ENCODE measurements around the gene CDC37.
A peak's percentile ranks its signal among the peaks of the same experiment; 100 is the strongest.

Gene CDC37

DNA sequence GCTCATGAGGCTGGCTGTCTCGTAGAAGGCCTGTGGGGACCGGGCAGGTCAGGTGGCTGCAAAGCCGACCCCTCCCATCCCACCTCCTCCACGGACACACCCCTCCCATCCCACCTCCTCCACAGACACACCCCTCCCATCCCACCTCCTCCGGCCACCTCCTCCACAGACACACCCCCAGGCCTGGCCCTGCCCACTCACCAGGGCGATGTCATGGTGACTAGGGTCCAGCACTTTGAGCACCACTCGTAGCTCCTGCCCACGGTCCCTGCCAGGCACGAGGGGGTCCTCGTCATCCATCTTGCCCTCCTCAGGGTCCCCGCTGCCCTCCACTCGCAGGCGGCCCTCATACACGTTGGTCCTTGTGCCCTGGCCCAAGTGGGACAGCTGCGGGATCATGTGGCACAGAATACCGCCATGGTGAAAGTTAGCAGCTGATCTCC, 41.8 kb downstream of the CDC37 start:
- DNase-seq (ENCODE audit: low read depth): peak; percentile 53
- TF ChIP-seq POLR2A (IDR thresholded peaks at IDR 0.05; ENCODE audit: extremely low read depth, insufficient read length) (no peak), MYC (IDR thresholded peaks at IDR 0.05; ENCODE audit: low read depth, low read length) (no peak)
- TF ChIP-seq, protein P1, sequence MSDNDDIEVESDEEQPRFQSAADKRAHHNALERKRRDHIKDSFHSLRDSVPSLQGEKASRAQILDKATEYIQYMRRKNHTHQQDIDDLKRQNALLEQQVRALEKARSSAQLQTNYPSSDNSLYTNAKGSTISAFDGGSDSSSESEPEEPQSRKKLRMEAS (IDR thresholded peaks at IDR 0.05; ENCODE audit: low read depth, low read length): no peak
- TF ChIP-seq, protein P2, sequence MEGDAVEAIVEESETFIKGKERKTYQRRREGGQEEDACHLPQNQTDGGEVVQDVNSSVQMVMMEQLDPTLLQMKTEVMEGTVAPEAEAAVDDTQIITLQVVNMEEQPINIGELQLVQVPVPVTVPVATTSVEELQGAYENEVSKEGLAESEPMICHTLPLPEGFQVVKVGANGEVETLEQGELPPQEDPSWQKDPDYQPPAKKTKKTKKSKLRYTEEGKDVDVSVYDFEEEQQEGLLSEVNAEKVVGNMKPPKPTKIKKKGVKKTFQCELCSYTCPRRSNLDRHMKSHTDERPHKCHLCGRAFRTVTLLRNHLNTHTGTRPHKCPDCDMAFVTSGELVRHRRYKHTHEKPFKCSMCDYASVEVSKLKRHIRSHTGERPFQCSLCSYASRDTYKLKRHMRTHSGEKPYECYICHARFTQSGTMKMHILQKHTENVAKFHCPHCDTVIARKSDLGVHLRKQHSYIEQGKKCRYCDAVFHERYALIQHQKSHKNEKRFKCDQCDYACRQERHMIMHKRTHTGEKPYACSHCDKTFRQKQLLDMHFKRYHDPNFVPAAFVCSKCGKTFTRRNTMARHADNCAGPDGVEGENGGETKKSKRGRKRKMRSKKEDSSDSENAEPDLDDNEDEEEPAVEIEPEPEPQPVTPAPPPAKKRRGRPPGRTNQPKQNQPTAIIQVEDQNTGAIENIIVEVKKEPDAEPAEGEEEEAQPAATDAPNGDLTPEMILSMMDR (IDR thresholded peaks at IDR 0.05; ENCODE audit: low read depth, low read length): no peak
- no peak overlapping the region for H3K4me3 ChIP-seq (ENCODE audit: low read depth, low read length)

DNA sequence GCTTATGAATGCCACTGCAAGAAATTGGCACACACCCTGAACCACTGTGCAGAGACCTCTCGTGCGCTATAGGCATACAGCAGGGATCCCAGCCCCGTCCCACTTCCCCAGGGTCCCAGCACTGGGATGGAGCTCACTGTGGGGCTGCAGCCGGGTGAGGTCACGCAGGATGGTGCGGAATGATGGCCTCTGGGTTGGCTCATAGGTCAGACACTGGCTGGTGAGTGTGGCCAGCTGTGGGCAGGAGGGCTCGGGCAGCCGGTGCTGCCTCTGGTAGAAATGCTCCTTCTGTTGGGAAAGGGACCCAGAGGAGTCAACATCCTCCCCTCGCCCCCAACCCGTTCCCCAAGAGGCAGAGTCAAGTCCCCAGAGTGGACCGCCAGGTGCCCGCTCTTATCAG, 46.9 kb downstream of the CDC37 start:
- H3K4me3 ChIP-seq (ENCODE audit: low read depth, low read length): no peak overlapping the region
- TF ChIP-seq, protein P2 (IDR thresholded peaks at IDR 0.05; ENCODE audit: low read depth, low read length): no peak

DNA sequence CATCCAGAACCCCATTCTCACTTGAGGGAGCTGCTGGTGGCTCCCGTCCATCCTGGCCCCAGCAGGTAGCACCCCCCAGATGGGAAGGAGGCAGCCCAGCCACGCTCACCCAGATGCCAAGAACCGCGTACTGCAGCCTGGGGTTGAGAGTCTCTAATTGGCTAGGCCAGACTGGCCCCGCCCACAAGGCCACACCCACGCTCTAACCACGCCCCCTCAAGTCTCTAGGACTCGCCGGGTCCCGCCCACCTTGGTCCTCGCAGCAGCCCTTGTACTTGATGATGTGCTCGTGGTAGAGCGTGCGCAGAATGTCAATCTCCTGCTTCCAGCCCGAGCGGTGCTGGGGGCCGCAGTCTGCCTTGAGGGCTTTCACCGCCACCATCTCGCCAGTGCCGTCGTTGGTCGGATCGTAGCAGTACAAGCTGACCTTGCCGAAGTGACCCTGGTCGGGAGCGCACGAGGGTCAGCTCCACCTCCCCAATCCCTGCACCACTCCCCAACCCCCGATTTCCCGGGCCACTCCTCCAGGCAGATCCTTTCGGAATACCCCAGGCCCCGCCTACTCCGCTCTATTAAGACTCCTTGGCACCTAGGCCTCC, 49.5 kb downstream of the CDC37 start:
- TF ChIP-seq POLR2A (IDR thresholded peaks at IDR 0.05; ENCODE audit: extremely low read depth, insufficient read length) (no peak), MYC (IDR thresholded peaks at IDR 0.05; ENCODE audit: low read depth, low read length) (no peak)
- TF ChIP-seq, protein P1 (IDR thresholded peaks at IDR 0.05; ENCODE audit: low read depth, low read length): no peak
- TF ChIP-seq, protein P2 (IDR thresholded peaks at IDR 0.05; ENCODE audit: low read depth, low read length): no peak
- H3K4me3 ChIP-seq (ENCODE audit: low read depth, low read length): no peak overlapping the region
- DNase-seq (ENCODE audit: low read depth): peak; percentile 82

More for the DNA sequence above, 46.9 kb downstream of the CDC37 start:
- DNase-seq (ENCODE audit: low read depth): peak; percentile 35

- H3K4me3 ChIP-seq (ENCODE audit: low read depth, low read length): no peak overlapping the region
- TF ChIP-seq, protein P1 (IDR thresholded peaks at IDR 0.05; ENCODE audit: low read depth, low read length): 0 out of 2 replicates have a peak, but pooled peaks have one; percentile 8
- TF ChIP-seq, protein P2 (IDR thresholded peaks at IDR 0.05; ENCODE audit: low read depth, low read length): no peak
- DNase-seq (ENCODE audit: low read depth): peak; percentile 70
These were observed 50.3 kb downstream of the CDC37 start for GRCh38 chr19:10352764-10353671.

DNA sequence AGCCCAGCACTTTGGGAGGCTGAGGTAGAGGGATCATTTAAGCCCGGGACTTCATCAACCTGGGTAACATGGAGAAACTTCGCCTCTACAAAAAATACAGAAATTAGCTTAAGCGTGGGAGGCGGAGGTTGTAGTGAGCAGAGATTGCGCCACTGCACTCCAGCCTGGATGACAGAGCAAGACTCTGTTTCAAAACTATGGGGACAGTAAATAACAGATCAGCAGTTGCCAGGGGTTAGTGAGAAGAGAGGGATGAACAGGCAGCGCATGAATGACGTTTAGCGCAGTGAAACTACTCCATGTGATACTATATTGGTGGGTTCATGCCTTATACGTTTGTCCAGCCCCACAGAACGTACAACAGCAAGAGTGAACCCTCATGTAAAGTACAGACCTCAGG, 56.8 kb downstream of the CDC37 start:
- peak overlapping the region; percentile 1 for H3K4me3 ChIP-seq (ENCODE audit: low read depth, low read length)
- peak; percentile 100 for DNase-seq (ENCODE audit: low read depth)
- TF ChIP-seq, protein P1 (IDR thresholded peaks at IDR 0.05; ENCODE audit: low read depth, low read length): no peak
- no peak for TF ChIP-seq POLR2A (IDR thresholded peaks at IDR 0.05; ENCODE audit: extremely low read depth, insufficient read length)
- TF ChIP-seq MYC (IDR thresholded peaks at IDR 0.05; ENCODE audit: low read depth, low read length): no peak
- TF ChIP-seq, protein P2 (IDR thresholded peaks at IDR 0.05; ENCODE audit: low read depth, low read length): no peak

Measured in NB4 (cell line).